Muscle layer of duodenum (tissue), 2 donors: ENCODE results near the gene RMDN2.
"Not testable (repeated sequence)": the region's sequence is repeated elsewhere in the genome, so short reads cannot be mapped to it uniquely, and the experiment has no call there.

Experiments used
- H3K27ac ChIP-seq: one replicate; pipeline ENCODE4 v1.7.0; 2013; ENCODE audit warnings: mild to moderate bottlenecking, low read length
- H3K27me3 ChIP-seq: one replicate; pipeline ENCODE4 v1.7.0; 2013; ENCODE audit warnings: low read depth, mild to moderate bottlenecking, control low read depth, low read length
- H3K36me3 ChIP-seq, 2 donors: one replicate each; pipeline ENCODE4 v1.7.0; 2013; ENCODE audit warnings: low read length in 2 of 2, control low read depth in 1 of 2, mild to moderate bottlenecking in 1 of 2; ENCODE audit not compliant: insufficient read depth in 2 of 2, control insufficient read depth in 1 of 2
- H3K4me1 ChIP-seq, 2 donors: one replicate each; pipeline ENCODE4 v1.7.0; 2013; ENCODE audit warnings: low read length in 2 of 2, mild to moderate bottlenecking in 2 of 2, control low read depth in 1 of 2, moderate library complexity in 1 of 2; ENCODE audit not compliant: insufficient read depth in 2 of 2, control insufficient read depth in 1 of 2
- H3K4me3 ChIP-seq, 2 donors: one replicate each; pipeline ENCODE4 v1.7.0; 2013; ENCODE audit warnings: low read length in 2 of 2, low read depth in 1 of 2, mild to moderate bottlenecking in 1 of 2
- H3K9me3 ChIP-seq, 2 donors: one replicate each; pipeline ENCODE4 v1.7.0; 2013; ENCODE audit warnings: low read length in 2 of 2, control low read depth in 1 of 2, mild to moderate bottlenecking in 1 of 2; ENCODE audit not compliant: control insufficient read depth in 1 of 2
- donor health status: healthy.

RMDN2 gene

GRCh38 chr2:37934591-37935513 lies 9.8 kb downstream of the RMDN2 start:
- no peak overlapping the region for H3K27ac ChIP-seq
- no peaks in the 10 kb centered on the region for H3K27me3 ChIP-seq
- H3K36me3 ChIP-seq = no peaks in the 10 kb centered on the region
- no peaks in the 10 kb centered on the region for H3K4me1 ChIP-seq
- H3K9me3 ChIP-seq = no peaks in the 10 kb centered on the region
- H3K4me3 ChIP-seq = peak overlapping the region in 1 of 2 donors; percentile 19

GRCh38 chr2:37937568-37937967 lies 12.5 kb downstream of the RMDN2 start:
- not testable (repeated sequence) for H3K4me3 ChIP-seq

GRCh38 chr2:37941267-37941666 lies 16.2 kb downstream of the RMDN2 start:
- not testable (repeated sequence) for H3K36me3 ChIP-seq, H3K9me3 ChIP-seq, H3K4me3 ChIP-seq, H3K4me1 ChIP-seq, H3K27me3 ChIP-seq, H3K27ac ChIP-seq

More at GRCh38 chr2:37937568-37937967, 12.5 kb downstream of the RMDN2 start:
- not testable (repeated sequence) for H3K36me3 ChIP-seq, H3K27ac ChIP-seq, H3K27me3 ChIP-seq, H3K9me3 ChIP-seq, H3K4me1 ChIP-seq

GRCh38 chr2:37944268-37944667 lies 19.2 kb downstream of the RMDN2 start:
- Histone ChIP-seq H3K27ac (no peak overlapping the region), H3K9me3 (no peaks in the 10 kb centered on the region), H3K4me3 (no peak overlapping the region), H3K4me1 (no peaks in the 10 kb centered on the region), H3K36me3 (no peaks in the 10 kb centered on the region), H3K27me3 (no peaks in the 10 kb centered on the region)

- H3K36me3 ChIP-seq = no peaks in the 10 kb centered on the region
- no peaks in the 10 kb centered on the region for H3K27me3 ChIP-seq
- no peaks in the 10 kb centered on the region for H3K9me3 ChIP-seq
- no peak overlapping the region for H3K4me3 ChIP-seq
- H3K4me1 ChIP-seq = no peaks in the 10 kb centered on the region
- no peak overlapping the region for H3K27ac ChIP-seq
These were observed 22.2 kb downstream of the RMDN2 start for GRCh38 chr2:37947306-37947705.

GRCh38 chr2:37962018-37962739 lies 37.1 kb downstream of the RMDN2 start:
- H3K27me3 ChIP-seq, H3K4me3 ChIP-seq, H3K36me3 ChIP-seq, H3K27ac ChIP-seq, H3K4me1 ChIP-seq, H3K9me3 ChIP-seq: not testable (repeated sequence)

GRCh38 chr2:37962740-37963121 lies 37.6 kb downstream of the RMDN2 start:
- not testable (repeated sequence) for H3K27ac ChIP-seq

GRCh38 chr2:37963901-37964300 lies 38.8 kb downstream of the RMDN2 start:
- not testable (repeated sequence) for H3K4me3 ChIP-seq, H3K36me3 ChIP-seq, H3K27me3 ChIP-seq, H3K27ac ChIP-seq, H3K9me3 ChIP-seq, H3K4me1 ChIP-seq

More at GRCh38 chr2:37962740-37963121, 37.6 kb downstream of the RMDN2 start:
- not testable (repeated sequence) for H3K27me3 ChIP-seq, H3K4me1 ChIP-seq, H3K9me3 ChIP-seq, H3K36me3 ChIP-seq, H3K4me3 ChIP-seq

- no peak overlapping the region for H3K27ac ChIP-seq
- no peak overlapping the region for H3K4me3 ChIP-seq
- no peaks in the 10 kb centered on the region for H3K27me3 ChIP-seq
- no peaks in the 10 kb centered on the region for H3K9me3 ChIP-seq
- no peaks in the 10 kb centered on the region for H3K36me3 ChIP-seq
- H3K4me1 ChIP-seq = no peaks in the 10 kb centered on the region
These were observed 41.2 kb downstream of the RMDN2 start for GRCh38 chr2:37966326-37966725.

- H3K27me3 ChIP-seq = no peaks in the 10 kb centered on the region
- H3K4me1 ChIP-seq = no peaks in the 10 kb centered on the region
- no peaks in the 10 kb centered on the region for H3K9me3 ChIP-seq
- no peaks in the 10 kb centered on the region for H3K36me3 ChIP-seq
- no peak overlapping the region for H3K27ac ChIP-seq
- H3K4me3 ChIP-seq = no peak overlapping the region
These were observed 44.6 kb downstream of the RMDN2 start for GRCh38 chr2:37969731-37970130.

- H3K9me3 ChIP-seq = no peaks in the 10 kb centered on the region
- no peaks in the 10 kb centered on the region for H3K27me3 ChIP-seq
- no peaks in the 10 kb centered on the region for H3K36me3 ChIP-seq
- no peak overlapping the region for H3K4me3 ChIP-seq
- no peak overlapping the region for H3K27ac ChIP-seq
- H3K4me1 ChIP-seq = no peaks in the 10 kb centered on the region
These were observed 46.9 kb downstream of the RMDN2 start for GRCh38 chr2:37971971-37972370.
